GM21528 (cell line): ENCODE results near the gene OR4F15.

Experiments used
- ATAC-seq: cut with Tn5 transposase; IDR thresholded peaks from one replicate; pipeline ENCODE4 v1.9.1; 2021; ENCODE audit warnings: mild to moderate bottlenecking, moderate library complexity; ENCODE audit not compliant: unreplicated experiment, low FRiP score

OR4F15 gene

GRCh38 chr15:101803209-101803608 is 8.8 kb upstream of the OR4F15 start, which contains the start of gene OR4F6:
TSS of gene OR4F6 (plus strand) at chr15:101803509. CDS start at chr15:101805720, 2,211 bp downstream.
- ATAC-seq, result no peak

- ATAC-seq, result no peak
These were observed 8.3 kb upstream of the OR4F15 start for GRCh38 chr15:101803676-101804075.

GRCh38 chr15:101804375-101804774 is 7.6 kb upstream of the OR4F15 start:
- ATAC-seq, result no peak

- no peak for ATAC-seq
These were observed 7.1 kb upstream of the OR4F15 start for GRCh38 chr15:101804941-101805340.

- no peak for ATAC-seq
These were observed 6.2 kb upstream of the OR4F15 start for GRCh38 chr15:101805605-101806345.

GRCh38 chr15:101807345-101807945 is 4.6 kb upstream of the OR4F15 start:
- no peak for ATAC-seq

GRCh38 chr15:101808201-101808600 is 3.8 kb upstream of the OR4F15 start:
- no peak for ATAC-seq

- no peak for ATAC-seq
These were observed 1.5 kb upstream of the OR4F15 start for GRCh38 chr15:101810456-101810855.

- no peak for ATAC-seq
These were observed 1.1 kb upstream of the OR4F15 start for GRCh38 chr15:101810876-101811275.

GRCh38 chr15:101813803-101814534 is 2.0 kb downstream of the OR4F15 start:
- ATAC-seq, result no peak

- no peak for ATAC-seq
These were observed 8.8 kb downstream of the OR4F15 start for GRCh38 chr15:101820781-101821180.

GRCh38 chr15:101827257-101827656 is 15.3 kb downstream of the OR4F15 start:
- no peak for ATAC-seq

- no peak for ATAC-seq
These were observed 16.8 kb downstream of the OR4F15 start for GRCh38 chr15:101828774-101829173.

- ATAC-seq, result no peak
These were observed 29.7 kb downstream of the OR4F15 start for GRCh38 chr15:101841656-101842055.

- no peak for ATAC-seq
These were observed 32.9 kb downstream of the OR4F15 start for GRCh38 chr15:101844916-101845315.

- no peak for ATAC-seq
These were observed 40.4 kb downstream of the OR4F15 start for GRCh38 chr15:101852356-101852755.
